ENCODE data around the gene ECE2.

Gene ECE2

DNA sequence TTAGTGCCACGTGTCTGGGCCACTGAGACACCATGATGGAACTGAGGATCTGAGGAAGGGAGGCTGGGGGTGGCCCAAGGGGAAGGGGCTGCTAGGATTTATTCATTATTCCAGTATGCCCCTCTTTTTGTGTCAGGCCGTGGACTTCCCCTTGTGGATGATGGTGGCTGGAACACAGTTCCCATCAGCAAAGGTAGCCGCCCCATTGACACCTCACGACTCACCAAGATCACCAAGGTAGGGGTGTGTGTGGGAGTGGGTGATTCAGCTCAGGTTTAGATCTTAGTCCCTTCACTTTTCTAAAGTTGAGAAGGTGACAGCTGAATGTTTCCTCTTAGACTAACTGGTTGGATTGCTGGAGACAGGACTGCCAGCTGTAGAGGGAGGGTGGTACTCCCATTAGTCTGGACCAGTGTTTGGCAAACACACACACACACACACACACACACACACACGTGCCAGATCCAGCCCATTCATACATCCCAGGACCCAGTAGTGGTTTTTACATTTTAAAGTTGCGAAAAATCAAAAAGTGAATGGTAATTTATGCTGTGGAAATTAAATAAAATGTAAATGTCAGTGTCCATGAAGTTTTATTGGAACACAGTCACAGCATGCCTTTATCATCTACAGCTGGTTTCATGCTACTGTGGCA lies 50.0 kb downstream of the ECE2 start:
- no peak overlapping the region for H3K4me3 ChIP-seq (ENCODE audit: control insufficient read depth, low read depth, low read length)
- DNase-seq (ENCODE audit: low read depth), result no peak
- TF ChIP-seq, protein P1, sequence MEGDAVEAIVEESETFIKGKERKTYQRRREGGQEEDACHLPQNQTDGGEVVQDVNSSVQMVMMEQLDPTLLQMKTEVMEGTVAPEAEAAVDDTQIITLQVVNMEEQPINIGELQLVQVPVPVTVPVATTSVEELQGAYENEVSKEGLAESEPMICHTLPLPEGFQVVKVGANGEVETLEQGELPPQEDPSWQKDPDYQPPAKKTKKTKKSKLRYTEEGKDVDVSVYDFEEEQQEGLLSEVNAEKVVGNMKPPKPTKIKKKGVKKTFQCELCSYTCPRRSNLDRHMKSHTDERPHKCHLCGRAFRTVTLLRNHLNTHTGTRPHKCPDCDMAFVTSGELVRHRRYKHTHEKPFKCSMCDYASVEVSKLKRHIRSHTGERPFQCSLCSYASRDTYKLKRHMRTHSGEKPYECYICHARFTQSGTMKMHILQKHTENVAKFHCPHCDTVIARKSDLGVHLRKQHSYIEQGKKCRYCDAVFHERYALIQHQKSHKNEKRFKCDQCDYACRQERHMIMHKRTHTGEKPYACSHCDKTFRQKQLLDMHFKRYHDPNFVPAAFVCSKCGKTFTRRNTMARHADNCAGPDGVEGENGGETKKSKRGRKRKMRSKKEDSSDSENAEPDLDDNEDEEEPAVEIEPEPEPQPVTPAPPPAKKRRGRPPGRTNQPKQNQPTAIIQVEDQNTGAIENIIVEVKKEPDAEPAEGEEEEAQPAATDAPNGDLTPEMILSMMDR (conservative IDR thresholded peaks at IDR 0.05; ENCODE audit: control insufficient read depth, insufficient read depth, low read depth, low read length), result no peak

GRCh38 chr3:184327171-184327570 lies 51.3 kb downstream of the ECE2 start:
- H3K4me3 ChIP-seq (ENCODE audit: control insufficient read depth, low read depth, low read length), result no peak overlapping the region
- TF ChIP-seq, protein P1 (conservative IDR thresholded peaks at IDR 0.05; ENCODE audit: control insufficient read depth, insufficient read depth, low read depth, low read length), result no peak
- DNase-seq (ENCODE audit: low read depth), result no peak

DNA sequence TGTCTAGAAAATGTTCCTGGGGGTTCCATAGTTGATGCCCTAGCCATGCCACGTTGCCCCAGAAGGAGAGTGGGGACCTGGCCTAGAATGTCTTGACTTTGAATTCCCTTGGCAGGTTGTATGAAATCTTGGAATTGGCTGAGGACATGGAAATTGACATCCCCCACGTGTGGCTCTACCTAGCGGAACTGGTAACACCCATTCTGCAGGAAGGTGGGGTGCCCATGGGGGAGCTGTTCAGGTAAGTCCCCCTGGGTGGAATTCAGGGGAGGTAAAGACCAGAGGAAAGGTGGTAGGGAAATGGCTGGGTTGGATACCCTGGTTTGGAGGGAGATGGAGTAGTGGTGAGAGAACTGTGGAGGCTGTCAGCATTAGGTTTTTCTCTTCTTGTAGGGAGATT lies 52.7 kb downstream of the ECE2 start:
- no peak overlapping the region for H3K4me3 ChIP-seq (ENCODE audit: control insufficient read depth, low read depth, low read length)
- DNase-seq (ENCODE audit: low read depth), result no peak
- TF ChIP-seq, protein P1 (conservative IDR thresholded peaks at IDR 0.05; ENCODE audit: control insufficient read depth, insufficient read depth, low read depth, low read length), result no peak

GRCh38 chr3:184332370-184333090 lies 56.7 kb downstream of the ECE2 start:
- TF ChIP-seq, protein P1 (conservative IDR thresholded peaks at IDR 0.05; ENCODE audit: control insufficient read depth, insufficient read depth, low read depth, low read length), result no peak
- DNase-seq (ENCODE audit: low read depth), result peak; percentile 89
- no peak overlapping the region for H3K4me3 ChIP-seq (ENCODE audit: control insufficient read depth, low read depth, low read length)

DNA sequence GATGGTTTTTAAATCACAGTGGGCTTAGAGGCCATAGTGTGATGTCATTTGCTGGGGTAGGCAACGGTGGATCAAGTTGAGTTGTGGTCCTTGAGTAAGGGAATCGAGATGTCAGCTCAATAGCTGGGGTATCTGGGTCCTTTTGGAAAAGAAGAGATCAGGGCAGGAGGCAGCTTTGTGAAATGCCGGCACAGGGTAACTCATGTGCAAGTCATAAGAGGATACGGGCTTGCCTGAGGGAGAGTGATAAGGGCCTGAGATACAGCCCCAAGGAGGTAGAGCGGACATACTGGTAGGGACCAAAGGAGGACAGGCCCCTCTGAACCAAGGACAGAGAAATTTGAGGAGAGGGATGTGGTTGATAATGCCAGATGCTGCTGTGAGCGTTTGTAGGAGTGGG lies 57.4 kb downstream of the ECE2 start:
- H3K4me3 ChIP-seq (ENCODE audit: control insufficient read depth, low read depth, low read length), result no peak overlapping the region
- TF ChIP-seq, protein P1 (conservative IDR thresholded peaks at IDR 0.05; ENCODE audit: control insufficient read depth, insufficient read depth, low read depth, low read length), result no peak

DNA sequence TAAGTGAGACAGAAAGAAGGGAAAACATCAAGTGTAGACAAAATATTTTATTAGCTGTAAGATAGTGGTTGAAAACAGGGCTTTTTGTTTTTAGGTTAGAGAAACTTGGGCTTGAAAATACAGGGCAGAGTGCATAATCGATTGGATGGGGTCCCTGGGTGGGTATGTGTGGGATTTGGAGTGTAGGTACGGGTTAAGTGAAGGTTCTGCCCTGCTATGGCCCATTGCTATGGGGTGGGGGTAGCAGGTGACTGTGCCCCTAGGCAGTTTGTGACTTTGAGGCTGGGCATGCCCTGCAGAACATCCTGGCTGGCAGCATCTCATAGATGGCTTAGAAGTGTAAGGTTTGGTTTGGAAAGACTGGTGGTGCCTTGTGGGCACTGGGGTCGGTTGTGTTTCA lies 57.9 kb downstream of the ECE2 start:
- DNase-seq (ENCODE audit: low read depth), result no peak
- H3K4me3 ChIP-seq (ENCODE audit: control insufficient read depth, low read depth, low read length), result no peak overlapping the region

More for the DNA sequence above, 57.4 kb downstream of the ECE2 start:
- DNase-seq (ENCODE audit: low read depth), result no peak

More for the DNA sequence above, 57.9 kb downstream of the ECE2 start:
- TF ChIP-seq, protein P1 (conservative IDR thresholded peaks at IDR 0.05; ENCODE audit: control insufficient read depth, insufficient read depth, low read depth, low read length), result no peak
